NB4 (cell line): ENCODE results near the gene IAH1.

Source experiments
- POLR2A ChIP-seq: IDR thresholded peaks from 2 replicates; pipeline ENCODE4 v1.6.1; 2011; ENCODE audit warnings: mild to moderate bottlenecking; ENCODE audit not compliant: insufficient read length; ENCODE audit errors: extremely low read depth
- TF ChIP-seq, protein P1 (sequence below): IDR thresholded peaks from one replicate; pipeline ENCODE4 v1.5.1; 2012; ENCODE audit warnings: low read depth, low read length

DNA sequence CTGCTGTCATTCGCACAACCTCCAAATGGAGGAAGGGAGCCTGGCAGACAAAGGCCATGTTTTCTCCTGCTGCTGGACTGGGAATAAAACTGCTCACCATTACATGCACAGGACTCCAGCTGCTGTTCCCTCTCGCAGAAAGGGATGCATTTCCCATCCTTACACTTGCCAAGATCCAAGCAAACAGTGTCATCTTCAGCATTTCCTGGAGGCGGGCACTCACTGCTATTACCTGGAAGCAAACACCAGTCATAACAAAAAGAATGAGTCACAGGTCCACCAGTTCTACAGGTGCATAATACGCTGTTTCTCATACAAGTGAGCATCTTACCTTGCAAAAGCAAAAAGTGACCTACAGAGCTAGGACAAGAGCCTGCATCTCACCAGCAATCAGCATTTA, 22.7 kb downstream of the IAH1 start:
- TF ChIP-seq, protein P1, sequence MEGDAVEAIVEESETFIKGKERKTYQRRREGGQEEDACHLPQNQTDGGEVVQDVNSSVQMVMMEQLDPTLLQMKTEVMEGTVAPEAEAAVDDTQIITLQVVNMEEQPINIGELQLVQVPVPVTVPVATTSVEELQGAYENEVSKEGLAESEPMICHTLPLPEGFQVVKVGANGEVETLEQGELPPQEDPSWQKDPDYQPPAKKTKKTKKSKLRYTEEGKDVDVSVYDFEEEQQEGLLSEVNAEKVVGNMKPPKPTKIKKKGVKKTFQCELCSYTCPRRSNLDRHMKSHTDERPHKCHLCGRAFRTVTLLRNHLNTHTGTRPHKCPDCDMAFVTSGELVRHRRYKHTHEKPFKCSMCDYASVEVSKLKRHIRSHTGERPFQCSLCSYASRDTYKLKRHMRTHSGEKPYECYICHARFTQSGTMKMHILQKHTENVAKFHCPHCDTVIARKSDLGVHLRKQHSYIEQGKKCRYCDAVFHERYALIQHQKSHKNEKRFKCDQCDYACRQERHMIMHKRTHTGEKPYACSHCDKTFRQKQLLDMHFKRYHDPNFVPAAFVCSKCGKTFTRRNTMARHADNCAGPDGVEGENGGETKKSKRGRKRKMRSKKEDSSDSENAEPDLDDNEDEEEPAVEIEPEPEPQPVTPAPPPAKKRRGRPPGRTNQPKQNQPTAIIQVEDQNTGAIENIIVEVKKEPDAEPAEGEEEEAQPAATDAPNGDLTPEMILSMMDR = no peak
- TF ChIP-seq POLR2A = no peak
